GM19395 (cell line): ENCODE data around the gene CASP7.
"Not testable (repeated sequence)": the region's sequence is repeated elsewhere in the genome, so short reads cannot be mapped to it uniquely, and the experiment has no call there.

Experiments used
- ATAC-seq: cut with Tn5 transposase; IDR thresholded peaks from one replicate; pipeline ENCODE4 v1.9.1; 2021; ENCODE audit warnings: mild to moderate bottlenecking, moderate library complexity; ENCODE audit not compliant: unreplicated experiment

Gene CASP7

GRCh38 chr10:113752553-113752952, 72.8 kb downstream of the CASP7 start:
- no peak for ATAC-seq

DNA sequence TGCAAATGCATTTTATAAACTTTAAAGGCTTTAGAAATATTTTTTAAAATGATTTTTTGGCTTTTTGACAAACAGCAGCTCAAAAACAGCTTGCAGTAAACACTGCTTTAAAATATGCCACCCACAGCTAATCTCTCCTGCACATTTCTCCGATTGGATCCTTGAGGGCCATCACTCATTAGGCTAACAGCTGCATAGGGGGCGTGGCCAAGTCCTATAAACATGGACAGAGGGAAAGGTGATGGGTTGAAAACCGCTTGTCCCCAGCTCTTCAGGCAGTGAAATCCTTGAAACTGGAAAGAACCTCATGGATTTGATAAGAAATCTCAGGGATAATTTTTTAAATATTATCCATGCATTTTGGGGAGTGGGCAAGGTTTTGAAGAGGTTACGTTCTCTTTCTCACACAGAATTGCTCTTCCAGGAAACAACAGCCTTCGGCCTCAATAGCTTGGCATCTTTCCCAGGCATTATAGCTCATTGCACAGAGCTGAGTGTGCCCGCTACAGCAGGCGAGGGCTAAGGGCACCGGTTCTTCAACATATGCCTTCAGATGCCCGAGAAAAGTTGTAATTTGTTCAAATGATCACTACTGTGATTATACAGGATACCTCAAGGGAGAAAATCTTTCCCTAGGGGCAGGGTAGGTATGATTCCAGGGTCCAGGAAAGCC, 73.4 kb downstream of the CASP7 start:
- ATAC-seq: no peak

GRCh38 chr10:113754125-113754524, 74.4 kb downstream of the CASP7 start:
- ATAC-seq: no peak

DNA sequence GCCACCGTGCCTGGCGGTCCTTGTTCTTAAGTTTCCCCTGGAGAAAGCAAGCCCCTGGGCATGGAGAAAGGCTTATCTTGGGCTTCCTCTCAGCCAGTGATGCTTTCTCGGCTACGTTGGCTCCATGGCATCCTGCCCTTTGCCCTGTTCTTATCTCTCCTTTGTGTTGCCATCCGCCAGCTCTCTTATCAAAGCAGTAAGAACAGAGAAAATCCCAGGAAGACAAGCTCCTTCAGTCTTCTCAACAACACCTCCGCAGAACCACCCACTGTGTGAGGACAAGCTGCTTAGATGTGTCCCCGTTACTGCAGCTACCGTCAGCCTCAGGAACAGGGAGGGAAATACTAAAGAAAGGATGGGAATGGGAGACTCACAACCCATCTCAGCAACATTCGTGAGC, 75.1 kb downstream of the CASP7 start:
- no peak for ATAC-seq

DNA sequence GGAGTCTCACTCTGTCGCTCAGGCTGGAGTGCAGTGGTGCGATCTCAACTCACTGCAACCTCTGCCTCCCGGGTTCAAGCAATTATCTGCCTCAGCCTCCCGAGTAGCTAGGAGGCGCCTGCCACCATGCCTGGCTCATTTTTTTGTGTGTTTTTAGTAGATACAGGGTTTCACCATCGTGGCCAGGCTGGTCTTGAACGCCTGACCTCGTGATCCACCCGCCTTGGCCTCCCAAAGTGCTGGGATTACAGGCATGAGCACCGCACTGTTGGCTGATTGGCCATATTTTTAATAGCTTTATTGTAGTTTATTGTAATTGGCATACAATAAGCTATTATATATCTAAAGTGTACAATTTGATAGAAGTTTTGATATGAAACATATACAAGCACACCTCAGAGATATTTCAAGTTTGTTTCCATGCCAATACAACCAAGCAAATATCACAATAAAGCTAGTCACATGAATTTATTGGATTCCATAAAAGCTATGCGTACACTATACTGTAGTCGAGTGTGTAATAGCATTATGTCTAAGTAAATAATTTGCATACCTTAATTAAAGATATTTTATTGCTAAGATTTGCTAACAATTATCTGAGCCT, 77.3 kb downstream of the CASP7 start:
- no peak for ATAC-seq

- ATAC-seq: no peak
These were observed 82.4 kb downstream of the CASP7 start for GRCh38 chr10:113762083-113762482.

DNA sequence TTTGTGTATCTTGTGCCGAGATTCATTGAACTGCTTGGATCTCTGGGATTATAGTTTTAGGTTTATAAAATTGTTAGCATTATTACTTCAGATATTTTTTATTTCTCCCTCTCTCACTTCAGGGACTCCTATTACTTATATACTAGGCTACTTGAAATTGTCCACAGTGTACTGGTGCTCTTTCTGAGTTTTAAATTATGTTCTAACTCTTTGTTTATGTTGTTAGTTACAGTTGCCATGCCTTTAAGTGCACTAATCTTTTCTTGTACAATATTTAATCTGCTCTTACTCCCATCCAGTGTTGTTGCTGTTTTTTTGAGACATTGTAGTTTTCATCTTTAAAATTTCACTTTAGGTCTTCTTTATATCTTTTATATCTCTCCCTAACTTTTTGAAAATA, 84.9 kb downstream of the CASP7 start:
- ATAC-seq: no peak

DNA sequence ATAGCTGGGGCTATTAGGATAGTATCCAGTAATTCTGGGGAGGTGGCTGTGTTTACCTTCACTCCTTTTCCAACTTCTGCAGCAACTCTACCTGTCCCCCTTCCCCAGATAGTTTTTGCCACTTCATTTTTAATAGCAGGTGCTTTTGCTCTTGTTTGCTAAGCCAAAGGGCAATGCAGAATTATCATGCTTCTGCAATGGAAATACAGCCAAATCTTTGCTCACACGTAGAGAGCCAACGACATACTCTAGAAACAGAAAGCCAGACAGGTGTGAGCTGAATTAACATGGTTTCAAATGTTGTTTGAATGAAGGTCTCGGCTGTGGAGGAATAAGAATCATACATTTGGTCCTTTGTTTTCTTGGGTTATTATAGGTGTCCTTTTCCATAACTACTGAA, 86.2 kb downstream of the CASP7 start:
- no peak for ATAC-seq

GRCh38 chr10:113767222-113767621, 87.5 kb downstream of the CASP7 start:
- no peak for ATAC-seq

- ATAC-seq: no peak
These were observed 90.6 kb downstream of the CASP7 start for GRCh38 chr10:113770346-113770745.

DNA sequence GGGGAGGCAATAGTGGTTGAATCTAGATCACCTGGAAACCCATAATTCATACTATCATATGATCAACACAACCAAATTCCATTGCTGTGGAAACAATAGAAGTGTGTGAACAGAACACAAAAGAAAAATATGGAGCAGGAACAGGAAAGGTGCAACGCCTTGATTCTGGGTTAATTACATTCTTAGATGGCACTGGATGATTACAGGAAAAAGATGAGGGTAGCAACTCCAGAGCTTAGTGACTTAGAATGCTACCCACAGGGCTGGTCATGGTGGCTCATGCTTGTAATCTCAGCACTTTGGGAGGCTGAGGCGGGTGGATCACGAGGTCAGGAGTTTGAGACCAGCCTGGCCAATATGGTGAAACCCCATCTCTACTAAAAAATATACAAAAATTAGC, 91.4 kb downstream of the CASP7 start:
- not testable (repeated sequence) for ATAC-seq

DNA sequence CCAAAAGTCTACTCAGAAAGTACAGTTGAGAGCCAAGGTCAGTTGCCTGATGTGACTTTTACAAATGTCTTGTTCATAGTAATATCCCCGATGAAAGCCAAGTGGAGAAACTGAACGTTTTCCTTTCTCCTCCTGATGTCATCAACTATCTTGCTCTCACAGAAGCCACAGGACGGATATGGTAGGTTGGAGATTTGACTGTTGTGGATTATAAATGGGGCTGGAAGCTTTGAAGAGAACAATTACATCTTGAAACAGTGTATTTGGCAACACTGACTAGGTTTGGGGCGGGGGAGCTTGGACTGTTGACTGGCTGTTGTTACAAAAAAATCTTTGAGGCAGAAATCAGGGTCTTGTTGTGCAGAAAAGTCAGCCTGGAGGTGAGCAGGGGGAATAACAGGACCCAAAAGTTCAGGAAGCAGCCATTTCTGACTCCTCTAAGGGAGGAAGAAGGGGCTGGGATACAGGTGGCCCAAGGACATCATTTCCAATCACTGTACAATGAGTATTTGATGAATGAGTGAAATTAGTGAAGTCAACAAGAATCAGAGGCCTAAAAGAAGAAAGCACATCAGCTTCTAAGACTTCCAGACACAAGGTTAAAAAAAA, 96.1 kb downstream of the CASP7 start:
- ATAC-seq: no peak

GRCh38 chr10:113776553-113776952, 96.8 kb downstream of the CASP7 start:
- no peak for ATAC-seq
